K562 (cell line): ENCODE data around the gene PAAF1. TPM values are rescaled to one million over a fixed set of nuclear protein-coding genes. Genes with fewer than 3 reads are reported as not detected.

Experiments used
- E4F1 ChIP-seq: fragments of 250-450 bp; sonication (Bioruptor Pico); IDR thresholded peaks from 2 replicates; pipeline ENCODE4 v1.5.0; 2021; ENCODE audit warnings: mild to moderate bottlenecking, borderline replicate concordance
- FOXO4 ChIP-seq: fragments of 450-650 bp; formaldehyde crosslinking; IDR thresholded peaks from 2 replicates; pipeline ENCODE4 v1.4.0; 2020; ENCODE audit warnings: mild to moderate bottlenecking, moderate library complexity
- MAFF ChIP-seq: IDR thresholded peaks from 2 replicates; pipeline ENCODE4 v1.6.1; 2012; ENCODE audit warnings: low read length, improper control_type of control experiment
- MAFK ChIP-seq: IDR thresholded peaks from 2 replicates; pipeline ENCODE4 v1.6.1; 2011; ENCODE audit warnings: low read length, improper control_type of control experiment
- PREB ChIP-seq: sonication (generic); formaldehyde crosslinking; IDR thresholded peaks from 2 replicates; pipeline ENCODE4 v1.8.1; 2023; ENCODE audit warnings: mild to moderate bottlenecking, missing genetic modification reagents
- RREB1 ChIP-seq: fragments of 250-450 bp; sonication (Bioruptor Pico); IDR thresholded peaks from 2 replicates; pipeline ENCODE4 v1.4.0; 2020
- SIRT6 ChIP-seq: IDR thresholded peaks from one replicate; pipeline ENCODE4 v1.6.1; 2012; ENCODE audit warnings: low read depth, mild to moderate bottlenecking, control low read depth, inconsistent platforms, low read length, moderate library complexity
- SMARCA5 ChIP-seq: fragments of 450-650 bp; IDR thresholded peaks from 2 replicates; pipeline ENCODE4 v1.6.1; 2016
- TAL1 ChIP-seq: fragments of 450-650 bp; IDR thresholded peaks from 2 replicates; pipeline ENCODE4 v1.6.1; 2016; ENCODE audit warnings: mild to moderate bottlenecking
- ZFP30 ChIP-seq: fragments of 250-450 bp; sonication (Bioruptor Pico); IDR thresholded peaks from 2 replicates; pipeline ENCODE4 v1.8.0; 2022; ENCODE audit warnings: moderate library complexity, mild to moderate bottlenecking, inconsistent platforms, borderline replicate concordance
- ZNF282 ChIP-seq: sonication (generic); formaldehyde crosslinking; IDR thresholded peaks from 2 replicates; pipeline ENCODE4 v1.8.1; 2023; ENCODE audit warnings: missing genetic modification reagents
- ZNF778 ChIP-seq: fragments of 450-650 bp; formaldehyde crosslinking; IDR thresholded peaks from 2 replicates; pipeline ENCODE4 v1.4.0; 2020; ENCODE audit warnings: mild to moderate bottlenecking, moderate library complexity
- polyA plus RNA-seq, 8 experiments: library from polyadenylated mRNA; depleted of rRNA in 4 of 8; stranded (reverse) in 5 of 8; unstranded in 3 of 8; fragments of >200 nt; fragmentation: Nextera tagmentation in 2 of 8; fragmentation: Illumina TruSeq in 1 of 8; extraction: Ambion mirVana in 2 of 8; extraction: Trizol in 1 of 8; gene quantifications; 2 replicates each; pipeline versions ENCODE4 v1.2.1 to v1.2.3, GENCODE V29; 2011 to 2014; ENCODE audit warnings: inconsistent platforms in 1 of 8, missing spikeins in 1 of 8
- total RNA-seq, 7 experiments: library from RNA; depleted of rRNA in 6 of 7; stranded (reverse); fragments of >200 nt in 6 of 7; fragmentation: Illumina TruSeq in 2 of 7; extraction: Trizol in 2 of 7; gene quantifications; 2 replicates each; pipeline versions ENCODE4 v1.2.1 to v1.2.3, GENCODE V29; 2011 to 2021; ENCODE audit warnings: low replicate concordance in 1 of 7

Gene PAAF1
- total and polyA plus RNA-seq, 9 of the 15 experiments (the other 6 are each of a cell fraction or from before 2014, with no cell fraction given) = 13.5 to 78.6 (median 23.3) TPM

GRCh38 chr11:73980001-73980961, 103.5 kb downstream of the PAAF1 start (continued):
- TF ChIP-seq MAFF = no peak
- TF ChIP-seq SIRT6 = no peak
- no peak for TF ChIP-seq FOXO4 (CRISPR knock-in tag)
- TF ChIP-seq ZNF778 (CRISPR knock-in tag) = no peak
- TF ChIP-seq TAL1 = peak; percentile 47; the same call in 1 of the 2 replicates
- no peak for TF ChIP-seq ZFP30
- no peak for TF ChIP-seq RREB1 (CRISPR knock-in tag)
- no peak for TF ChIP-seq MAFK
- no peak for TF ChIP-seq E4F1
- no peak for TF ChIP-seq PREB
- no peak for TF ChIP-seq SMARCA5
- TF ChIP-seq ZNF282 (CRISPR knock-in tag) = no peak
